Inferior parietal cortex (tissue), 1 donor: ENCODE measurements around the gene INTS11.

Experiments used
- DNase-seq: peaks from one replicate; pipeline ENCODE4 v3.0.0-alpha.2; 2016; ENCODE audit errors: extremely low spot score

The INTS11 gene

GRCh38 chr1:1343811-1344421 is 19.5 kb upstream of the INTS11 start:
- no peak for DNase-seq

- DNase-seq = no peak
Observed at GRCh38 chr1:1342584-1343115, 18.2 kb upstream of the INTS11 start.

- DNase-seq = no peak
Observed at GRCh38 chr1:1342061-1342562, 17.7 kb upstream of the INTS11 start.

- no peak for DNase-seq
Observed at GRCh38 chr1:1341549-1342021, 17.1 kb upstream of the INTS11 start.

GRCh38 chr1:1340791-1341548 is 16.5 kb upstream of the INTS11 start:
- no peak for DNase-seq

- DNase-seq = no peak
Observed at GRCh38 chr1:1340185-1340584, 15.7 kb upstream of the INTS11 start.

- no peak for DNase-seq
Observed at GRCh38 chr1:1338278-1338677, 13.8 kb upstream of the INTS11 start.

- no peak for DNase-seq
Observed at GRCh38 chr1:1337793-1338147, 13.3 kb upstream of the INTS11 start.

GRCh38 chr1:1336931-1337792 is 12.7 kb upstream of the INTS11 start:
- DNase-seq = no peak

- DNase-seq = no peak
Observed at GRCh38 chr1:1336446-1336845, 12.0 kb upstream of the INTS11 start.

GRCh38 chr1:1335792-1336248 is 11.4 kb upstream of the INTS11 start:
- DNase-seq = no peak

GRCh38 chr1:1335283-1335682 is 10.8 kb upstream of the INTS11 start:
- no peak for DNase-seq

- DNase-seq = no peak
Observed at GRCh38 chr1:1334835-1335234, 10.4 kb upstream of the INTS11 start.

GRCh38 chr1:1333551-1334241 is 9.2 kb upstream of the INTS11 start:
- no peak for DNase-seq

- no peak for DNase-seq
Observed at GRCh38 chr1:1332774-1333480, 8.5 kb upstream of the INTS11 start.

- DNase-seq = no peak
Observed at GRCh38 chr1:1332031-1332755, 7.7 kb upstream of the INTS11 start.

GRCh38 chr1:1331068-1331965 is 6.9 kb upstream of the INTS11 start, which contains the start of gene TAS1R3:
Gene TAS1R3 (plus strand): TSS chr1:1331280. CDS start chr1:1331346, 66 bp downstream.
- no peak for DNase-seq

GRCh38 chr1:1330366-1331067 is 6.1 kb upstream of the INTS11 start:
- DNase-seq = no peak
